ENCODE results near the gene MBOAT1.

GRCh38 chr6:20160541-20161283, 51.6 kb downstream of the MBOAT1 start:
- TF ChIP-seq CTCF (IDR thresholded peaks at IDR 0.05; ENCODE audit: insufficient read depth, low read depth, low read length) (no peak), EZH2 (IDR thresholded peaks at IDR 0.05; ENCODE audit: insufficient read depth, low read length) (no peak)

Measured in astrocyte (in vitro differentiated cells and primary cell).